GM19438 (cell line): ENCODE results near the gene JHY.

Source experiments
- ATAC-seq: cut with Tn5 transposase; IDR thresholded peaks from one replicate; pipeline ENCODE4 v1.9.1; 2021; ENCODE audit warnings: low read depth; ENCODE audit not compliant: unreplicated experiment

Gene JHY

DNA sequence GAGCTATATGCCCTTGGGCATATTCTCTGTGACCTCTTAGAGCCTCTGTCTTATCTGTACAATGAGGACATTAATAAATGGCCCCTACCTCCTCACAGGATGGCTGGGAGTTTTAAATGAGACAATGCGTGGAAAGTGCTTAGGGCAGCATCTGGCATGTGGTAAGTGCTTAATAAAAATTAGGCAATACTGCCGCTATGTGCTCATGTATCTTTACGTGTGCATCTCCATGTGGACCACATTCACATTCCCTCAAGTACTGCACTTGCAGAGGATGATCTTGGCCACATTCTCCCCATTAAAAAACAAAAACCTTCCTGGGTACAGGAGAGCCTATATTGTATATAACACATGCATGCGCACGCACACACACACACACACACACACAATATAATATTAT lies 118.2 kb downstream of the JHY start:
- no peak for ATAC-seq

DNA sequence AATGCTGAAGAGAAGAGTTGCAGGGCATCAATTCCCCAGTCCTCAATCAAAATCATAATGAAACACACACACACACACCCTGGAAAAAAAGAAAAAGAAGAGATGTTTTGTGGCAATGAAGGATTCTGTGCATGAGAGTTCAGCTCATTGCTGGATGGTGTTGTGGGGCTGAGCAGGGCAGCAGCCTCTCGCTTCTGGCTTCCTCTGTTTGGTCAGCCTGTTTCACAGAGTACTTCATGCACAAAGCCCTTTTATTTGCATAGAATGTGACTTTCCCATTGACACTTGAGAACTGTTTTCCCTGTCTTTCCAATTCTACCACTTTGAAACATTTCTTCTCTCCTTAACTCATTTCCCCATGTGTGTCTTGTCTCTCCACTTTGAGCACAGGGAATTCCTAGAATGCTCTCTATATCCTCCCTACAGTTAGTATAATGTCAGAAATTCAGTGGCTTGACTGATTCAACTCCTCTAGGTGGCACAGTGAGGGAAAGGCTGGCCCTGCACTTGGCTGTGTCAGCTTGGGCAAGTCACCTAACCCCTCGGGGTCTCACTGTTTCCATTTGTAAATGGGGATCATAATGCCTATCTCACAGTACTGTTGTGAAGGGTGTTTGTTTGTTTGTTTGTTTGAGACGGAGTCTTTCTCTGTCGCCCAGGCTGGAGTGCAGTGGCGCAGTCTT lies 124.4 kb downstream of the JHY start:
- no peak for ATAC-seq
